GM15510 (cell line): Measurements from ENCODE around the gene SSH3.

ENCODE experiments used
- POLR2A ChIP-seq: IDR thresholded peaks from 3 replicates; pipeline ENCODE4 v1.6.1; 2011; ENCODE audit warnings: borderline replicate concordance; ENCODE audit not compliant: insufficient read length; ENCODE audit errors: extremely low read depth

Gene SSH3

GRCh38 chr11:67320691-67321090 is 17.4 kb downstream of the SSH3 start:
- no peak for TF ChIP-seq POLR2A

DNA sequence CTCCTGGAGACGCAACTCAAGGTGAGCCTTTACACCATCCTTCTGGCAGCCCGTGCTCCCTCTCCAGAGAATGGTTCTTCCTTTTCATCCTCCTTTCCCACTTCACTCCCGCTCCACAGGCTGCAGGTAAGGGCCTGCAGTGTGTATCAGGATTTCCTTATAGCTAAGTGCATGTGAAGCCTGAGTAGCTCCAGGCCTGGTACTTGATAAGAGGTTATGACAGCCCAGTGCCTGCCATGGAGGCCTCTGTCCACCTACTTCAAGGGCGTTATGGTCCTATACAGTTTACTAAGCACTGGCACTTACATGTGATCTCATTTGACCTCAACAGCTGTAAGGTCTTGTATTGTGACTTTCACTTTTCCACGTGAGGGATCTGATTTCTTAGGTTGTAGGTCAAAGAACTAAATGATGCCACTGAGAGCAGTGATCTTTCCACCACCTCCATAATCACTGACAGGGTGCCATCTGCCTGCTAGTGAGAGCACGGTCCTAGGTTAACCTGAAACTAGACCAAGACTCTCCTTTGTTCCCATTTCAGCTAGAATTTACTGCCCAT is 18.1 kb downstream of the SSH3 start:
- no peak for TF ChIP-seq POLR2A

DNA sequence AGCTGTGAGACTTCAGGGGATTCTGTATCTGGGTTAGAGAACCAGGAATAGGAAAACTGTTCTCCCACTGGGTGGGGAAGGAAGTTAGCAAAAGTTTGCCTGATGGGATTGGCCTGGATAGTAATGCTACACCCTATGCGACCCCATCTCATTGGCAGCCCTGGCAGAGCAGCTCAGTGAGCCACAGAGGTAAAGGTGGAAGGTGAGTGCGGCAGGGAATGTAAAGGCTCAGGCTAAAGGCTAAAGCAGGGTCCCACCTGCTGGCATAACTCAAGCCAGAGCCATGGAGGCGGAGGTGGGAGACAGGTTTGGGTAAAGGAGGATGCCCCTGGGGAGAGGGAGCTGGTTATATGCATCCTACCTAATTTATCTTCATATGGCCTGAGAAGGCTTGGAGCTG is 18.7 kb downstream of the SSH3 start:
- TF ChIP-seq POLR2A: no peak

DNA sequence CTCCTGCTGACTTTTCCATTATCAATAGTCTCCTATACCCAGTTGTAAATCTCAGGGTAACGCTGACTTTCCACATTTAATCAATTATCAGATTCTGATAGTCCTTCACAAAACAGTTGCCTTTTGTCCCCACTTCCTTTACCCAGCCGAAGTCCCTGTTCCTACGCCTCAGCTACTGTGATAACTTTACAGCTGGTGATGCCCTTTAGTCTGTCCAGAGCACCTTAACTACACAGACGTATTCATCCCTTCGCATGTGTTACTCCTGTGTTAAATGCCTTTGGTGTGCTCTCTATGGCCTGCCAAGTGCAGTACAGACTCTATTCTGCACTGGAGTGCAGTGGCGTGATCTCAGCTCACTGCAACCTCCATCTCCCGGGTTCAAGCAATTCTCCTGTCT is 20.2 kb downstream of the SSH3 start:
- TF ChIP-seq POLR2A: no peak

DNA sequence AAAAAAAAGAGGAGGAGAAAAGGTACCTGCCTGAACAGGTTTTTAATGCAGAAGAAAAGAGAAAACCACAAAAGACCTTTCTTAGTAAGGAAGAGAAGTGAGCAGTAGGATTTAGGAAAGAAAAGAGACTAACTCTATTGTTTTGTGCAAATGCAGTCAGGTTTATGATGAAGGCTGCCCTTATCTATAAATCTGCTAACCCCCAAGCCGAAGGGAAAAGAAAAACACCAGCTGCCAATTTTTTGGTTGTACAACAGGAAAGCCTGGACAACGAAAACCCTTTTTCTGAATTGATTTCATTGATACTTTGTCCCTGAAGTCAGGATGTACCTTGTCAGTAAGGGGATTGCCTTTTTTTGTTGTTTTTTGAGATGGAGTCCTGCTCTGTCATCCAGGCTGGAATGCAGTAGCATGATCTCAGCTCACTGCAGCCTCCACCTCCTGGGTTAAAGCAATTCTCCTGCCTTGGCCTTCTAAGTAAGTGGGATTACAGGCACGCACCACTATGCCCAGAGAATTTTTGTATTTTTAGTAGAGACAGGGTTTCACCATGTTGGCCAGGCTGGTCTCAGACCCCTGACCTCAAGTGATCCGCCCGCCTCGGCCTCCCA is 28.9 kb downstream of the SSH3 start:
- TF ChIP-seq POLR2A: no peak

- TF ChIP-seq POLR2A: no peak
Observed at GRCh38 chr11:67337257-67337656, 33.9 kb downstream of the SSH3 start.

GRCh38 chr11:67344264-67344663 is 40.9 kb downstream of the SSH3 start:
- TF ChIP-seq POLR2A: no peak

GRCh38 chr11:67345247-67345919 is 42.1 kb downstream of the SSH3 start:
- no peak for TF ChIP-seq POLR2A

DNA sequence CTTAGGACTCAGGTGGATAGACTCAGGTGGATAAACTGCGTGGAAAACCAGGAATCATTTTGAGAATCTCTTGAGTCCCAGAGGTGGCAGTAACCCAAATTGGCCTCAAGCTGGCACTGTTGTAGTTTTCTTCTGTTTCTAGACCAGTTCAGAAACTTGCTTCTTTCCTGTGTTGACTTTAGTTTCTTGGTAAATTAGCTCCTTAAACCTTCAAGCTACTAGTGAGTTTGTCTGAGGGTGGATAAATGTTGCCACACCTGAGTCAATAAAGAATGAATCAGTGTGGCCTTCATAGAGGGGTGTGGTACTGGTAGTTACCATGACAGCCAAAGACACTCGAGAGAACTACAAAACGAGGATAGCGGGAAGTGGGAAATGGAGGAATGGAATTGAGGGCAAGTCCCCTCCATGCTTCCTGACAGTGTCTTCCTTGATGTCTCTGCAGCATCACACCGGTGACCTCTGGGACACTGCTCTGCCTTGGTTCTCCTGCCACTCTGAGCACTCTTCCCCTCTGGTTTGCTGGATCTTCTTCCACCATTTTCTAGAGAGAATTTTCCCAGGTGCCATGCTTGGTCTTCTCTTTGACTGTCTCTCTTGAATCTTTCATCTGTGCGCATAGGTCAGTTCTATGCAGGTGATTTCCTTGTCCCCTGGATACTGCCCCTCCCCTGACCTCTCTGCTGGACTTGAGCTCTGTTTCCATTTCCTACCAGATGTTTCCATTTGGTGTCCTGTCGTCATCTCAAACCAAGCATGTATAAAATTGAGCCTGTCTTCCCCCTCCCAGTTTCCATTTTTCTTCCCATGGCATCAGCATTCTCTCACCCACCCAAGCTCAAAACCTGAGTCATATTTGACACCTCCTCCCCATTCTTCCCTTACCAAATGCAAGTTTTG is 42.8 kb downstream of the SSH3 start:
- TF ChIP-seq POLR2A: no peak

DNA sequence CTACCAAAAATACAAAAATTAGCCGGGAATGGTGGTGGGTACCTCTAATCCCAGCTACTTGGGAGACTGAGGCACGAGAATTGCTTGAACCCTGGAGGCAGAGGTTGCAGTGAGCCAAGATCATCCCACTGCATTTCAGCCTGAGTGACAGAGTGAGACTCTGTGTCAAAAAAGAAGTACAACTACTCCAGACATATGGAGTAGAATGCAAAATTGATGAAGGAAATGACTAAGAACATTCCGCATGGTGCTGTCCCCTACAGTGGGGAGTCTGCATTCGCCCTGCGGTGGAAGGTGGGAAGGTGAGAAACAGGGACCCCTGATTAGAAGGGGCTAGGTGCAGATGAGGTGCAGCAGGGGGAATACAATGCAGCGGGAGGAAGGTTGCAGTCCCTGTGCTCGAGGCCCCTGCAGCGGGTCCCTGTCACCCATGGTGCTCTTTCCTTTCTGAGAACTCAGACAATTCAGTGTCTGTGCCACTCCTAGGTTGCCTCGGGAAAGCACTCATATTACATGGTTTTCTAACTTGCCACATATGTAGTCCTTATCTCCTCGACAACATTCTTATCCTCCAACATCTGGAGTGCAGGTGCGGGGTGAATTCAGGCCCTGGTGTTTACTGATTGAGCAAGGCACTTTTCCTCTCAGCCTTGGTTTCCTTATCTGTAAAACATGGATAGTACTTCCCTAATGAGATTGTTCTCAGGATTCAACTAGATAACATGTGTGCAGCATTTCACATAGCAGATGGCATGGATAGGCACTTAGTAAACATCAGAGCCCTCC is 44.8 kb downstream of the SSH3 start:
- no peak for TF ChIP-seq POLR2A

DNA sequence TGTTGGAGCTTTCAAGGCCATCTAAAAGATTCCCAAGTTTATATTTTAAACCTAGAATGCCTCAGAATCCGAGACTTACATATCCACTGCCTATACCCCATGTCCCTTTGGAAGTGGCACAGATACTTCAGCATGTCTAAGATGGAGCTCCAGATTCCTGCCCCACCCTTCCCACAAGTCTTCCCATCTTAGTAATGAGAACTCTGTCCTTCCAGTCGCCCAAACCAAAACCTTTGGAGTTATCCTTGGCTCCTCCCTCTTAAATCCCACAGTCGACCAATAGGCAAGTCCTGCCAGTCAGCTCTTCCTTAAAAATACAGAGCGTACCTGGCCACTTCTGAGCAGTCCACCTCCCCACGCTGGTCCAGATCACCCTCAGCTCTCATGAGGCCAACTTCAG is 45.7 kb downstream of the SSH3 start:
- no peak for TF ChIP-seq POLR2A

- TF ChIP-seq POLR2A: no peak
Observed at GRCh38 chr11:67349457-67349856, 46.1 kb downstream of the SSH3 start.

DNA sequence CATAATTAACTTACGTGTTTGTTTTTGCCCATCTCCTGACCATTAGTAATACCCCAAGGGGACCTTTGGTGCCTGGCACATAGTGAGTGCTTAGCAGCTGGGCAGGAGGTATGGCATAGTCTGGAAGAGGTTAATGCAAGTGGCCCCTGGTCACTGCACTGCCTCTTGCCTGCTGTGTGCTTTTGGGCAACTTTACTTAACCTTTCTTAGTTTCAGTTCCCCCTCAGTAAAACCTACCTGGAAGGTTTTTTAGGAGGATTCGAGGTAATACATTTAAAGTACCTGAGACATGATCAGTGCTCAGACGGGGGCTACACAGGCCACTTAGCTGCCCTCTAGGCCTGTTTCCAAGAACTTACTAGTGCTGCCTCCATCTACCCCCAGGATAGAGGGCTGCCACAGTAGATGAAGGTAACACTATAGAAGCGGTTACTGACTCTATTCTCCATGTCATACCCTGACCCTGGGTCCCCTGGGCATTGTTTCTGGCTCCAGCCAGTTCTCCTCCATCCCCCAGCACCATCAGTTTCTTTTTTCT is 46.7 kb downstream of the SSH3 start:
- TF ChIP-seq POLR2A: no peak

- TF ChIP-seq POLR2A: peak; percentile 20
Observed at GRCh38 chr11:67351275-67352005, 48.1 kb downstream of the SSH3 start.

GRCh38 chr11:67352546-67353316 is 49.4 kb downstream of the SSH3 start:
- no peak for TF ChIP-seq POLR2A
